ENCODE measurements around the gene ASB7.

- TF ChIP-seq CTCF (conservative IDR thresholded peaks at IDR 0.05 in 1 of 2, IDR thresholded peaks at IDR 0.05 in 1 of 2; ENCODE audit: low read depth in 1 of 2, low read length in 2 of 2) (no peak), EZH2 (IDR thresholded peaks at IDR 0.05; ENCODE audit: low read length, missing control alignments) (no peak)
These were observed 4.5 kb upstream of the ASB7 start for GRCh38 chr15:100597862-100598261.
